AG08395 (cell line): Measurements from ENCODE around the gene NDUFA13.

Experiments
- DNase-seq: peaks from one replicate; pipeline ENCODE4 v3.0.0; 2012; ENCODE audit warnings: mixed read lengths, low spot score

The NDUFA13 gene

GRCh38 chr19:19571071-19571786, 55.2 kb downstream of the NDUFA13 start:
- DNase-seq = no peak

GRCh38 chr19:19575411-19575810, 59.4 kb downstream of the NDUFA13 start:
- no peak for DNase-seq
